ENCODE results near the gene SPNS2.

SPNS2 gene

DNA sequence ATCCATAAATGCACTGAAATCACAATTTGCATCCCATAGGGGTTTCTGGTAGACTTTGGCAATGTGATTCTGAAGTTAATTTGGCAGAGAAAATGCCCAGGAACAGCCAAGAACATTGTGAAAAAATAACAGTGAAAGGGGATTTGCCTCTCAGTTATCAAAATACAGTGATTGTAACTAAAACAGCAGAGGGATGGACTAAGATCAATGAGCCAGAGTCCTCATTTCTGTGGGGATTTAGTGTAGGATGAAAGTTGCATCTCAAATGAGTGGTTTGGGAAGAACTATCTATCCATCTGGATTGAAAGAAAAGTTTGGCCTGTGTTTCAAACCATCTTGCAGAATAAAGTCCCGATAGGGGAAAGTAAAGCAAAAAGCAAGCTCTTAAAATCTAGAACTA is 28.5 kb downstream of the SPNS2 start:
- no peak for DNase-seq (ENCODE audit: extremely low spot score)
- CTCF ChIA-PET: no interaction called here
- TF ChIP-seq, protein P1, sequence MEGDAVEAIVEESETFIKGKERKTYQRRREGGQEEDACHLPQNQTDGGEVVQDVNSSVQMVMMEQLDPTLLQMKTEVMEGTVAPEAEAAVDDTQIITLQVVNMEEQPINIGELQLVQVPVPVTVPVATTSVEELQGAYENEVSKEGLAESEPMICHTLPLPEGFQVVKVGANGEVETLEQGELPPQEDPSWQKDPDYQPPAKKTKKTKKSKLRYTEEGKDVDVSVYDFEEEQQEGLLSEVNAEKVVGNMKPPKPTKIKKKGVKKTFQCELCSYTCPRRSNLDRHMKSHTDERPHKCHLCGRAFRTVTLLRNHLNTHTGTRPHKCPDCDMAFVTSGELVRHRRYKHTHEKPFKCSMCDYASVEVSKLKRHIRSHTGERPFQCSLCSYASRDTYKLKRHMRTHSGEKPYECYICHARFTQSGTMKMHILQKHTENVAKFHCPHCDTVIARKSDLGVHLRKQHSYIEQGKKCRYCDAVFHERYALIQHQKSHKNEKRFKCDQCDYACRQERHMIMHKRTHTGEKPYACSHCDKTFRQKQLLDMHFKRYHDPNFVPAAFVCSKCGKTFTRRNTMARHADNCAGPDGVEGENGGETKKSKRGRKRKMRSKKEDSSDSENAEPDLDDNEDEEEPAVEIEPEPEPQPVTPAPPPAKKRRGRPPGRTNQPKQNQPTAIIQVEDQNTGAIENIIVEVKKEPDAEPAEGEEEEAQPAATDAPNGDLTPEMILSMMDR (IDR thresholded peaks at IDR 0.05; ENCODE audit: control extremely low read depth, extremely low read depth, low read depth, missing control alignments): no peak
- POLR2A ChIA-PET: no interaction called here

DNA sequence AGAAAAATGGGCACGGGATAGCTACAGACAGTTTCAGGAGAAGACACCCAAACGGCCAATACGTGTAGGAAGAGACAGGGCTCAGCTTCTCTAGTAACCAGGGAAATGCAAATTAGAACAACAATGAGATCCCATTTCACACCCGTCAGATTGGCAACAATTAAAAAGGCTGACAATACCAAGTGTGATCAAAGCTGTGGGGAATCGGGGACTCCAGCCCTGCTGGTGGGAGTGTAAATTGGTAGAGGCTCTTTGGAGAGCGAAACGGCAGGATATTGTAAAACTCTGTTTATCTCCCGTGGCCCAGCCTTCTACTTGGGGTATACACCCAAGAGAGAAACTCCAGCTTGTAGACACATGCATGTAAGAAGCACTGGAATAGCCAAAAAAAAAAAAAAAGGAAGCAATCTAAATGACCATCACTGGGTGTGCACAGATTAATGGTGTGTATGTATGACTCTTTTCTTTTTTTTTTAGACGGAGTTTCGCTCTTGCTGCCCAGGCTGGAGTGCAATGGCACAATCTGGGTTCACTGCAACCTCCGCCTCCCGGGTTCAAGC is 29.0 kb downstream of the SPNS2 start:
- no peak for DNase-seq (ENCODE audit: extremely low spot score)
- ChIA-PET POLR2A (no interaction called here), CTCF (interaction anchor here (0.8 kb wide), 1 partner anchor 11 kb away, joined by 3 read pairs; no protein-coding TSS in a partner anchor)
- TF ChIP-seq, protein P1 (IDR thresholded peaks at IDR 0.05; ENCODE audit: control extremely low read depth, extremely low read depth, low read depth, missing control alignments): no peak

DNA sequence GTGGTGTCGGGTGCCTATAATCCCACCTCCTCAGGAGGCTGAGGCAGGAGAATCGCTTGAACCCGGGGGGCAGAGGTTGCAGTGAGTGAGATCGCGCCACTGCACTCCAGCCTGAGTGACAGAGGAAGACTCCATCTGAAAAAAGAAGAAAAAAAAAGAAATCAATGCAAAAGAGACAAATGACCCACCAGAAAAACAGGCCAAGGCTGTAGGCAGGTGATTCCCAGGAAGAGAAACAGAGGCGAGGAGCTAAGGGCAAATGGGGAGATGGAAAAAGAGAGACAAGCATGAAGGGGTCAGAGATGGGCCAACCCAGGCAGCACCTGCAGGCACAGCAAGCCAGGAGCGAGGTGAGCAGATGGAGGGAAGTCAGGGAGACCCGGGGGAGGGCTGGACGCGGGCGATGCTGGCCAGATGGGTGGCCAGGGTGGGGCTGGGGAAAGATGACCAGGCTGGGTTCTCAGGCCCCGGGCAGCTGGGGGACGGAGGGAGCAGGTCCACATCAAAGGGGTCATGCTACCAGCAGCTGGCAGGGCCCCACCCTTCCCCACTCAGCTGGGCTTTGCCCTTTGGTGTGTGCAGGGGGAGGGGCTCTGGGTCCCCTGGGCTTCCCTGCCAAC is 31.0 kb downstream of the SPNS2 start:
- DNase-seq (ENCODE audit: extremely low spot score): no peak
- TF ChIP-seq, protein P1 (IDR thresholded peaks at IDR 0.05; ENCODE audit: control extremely low read depth, extremely low read depth, low read depth, missing control alignments): no peak
- CTCF ChIA-PET: interaction anchor here (0.9 kb wide), 1 partner anchor 37 kb away, joined by 3 read pairs; no protein-coding TSS in a partner anchor
- POLR2A ChIA-PET: interaction anchor here (0.7 kb wide), 1 partner anchor 8 kb away, joined by 3 read pairs; no protein-coding TSS in a partner anchor

DNA sequence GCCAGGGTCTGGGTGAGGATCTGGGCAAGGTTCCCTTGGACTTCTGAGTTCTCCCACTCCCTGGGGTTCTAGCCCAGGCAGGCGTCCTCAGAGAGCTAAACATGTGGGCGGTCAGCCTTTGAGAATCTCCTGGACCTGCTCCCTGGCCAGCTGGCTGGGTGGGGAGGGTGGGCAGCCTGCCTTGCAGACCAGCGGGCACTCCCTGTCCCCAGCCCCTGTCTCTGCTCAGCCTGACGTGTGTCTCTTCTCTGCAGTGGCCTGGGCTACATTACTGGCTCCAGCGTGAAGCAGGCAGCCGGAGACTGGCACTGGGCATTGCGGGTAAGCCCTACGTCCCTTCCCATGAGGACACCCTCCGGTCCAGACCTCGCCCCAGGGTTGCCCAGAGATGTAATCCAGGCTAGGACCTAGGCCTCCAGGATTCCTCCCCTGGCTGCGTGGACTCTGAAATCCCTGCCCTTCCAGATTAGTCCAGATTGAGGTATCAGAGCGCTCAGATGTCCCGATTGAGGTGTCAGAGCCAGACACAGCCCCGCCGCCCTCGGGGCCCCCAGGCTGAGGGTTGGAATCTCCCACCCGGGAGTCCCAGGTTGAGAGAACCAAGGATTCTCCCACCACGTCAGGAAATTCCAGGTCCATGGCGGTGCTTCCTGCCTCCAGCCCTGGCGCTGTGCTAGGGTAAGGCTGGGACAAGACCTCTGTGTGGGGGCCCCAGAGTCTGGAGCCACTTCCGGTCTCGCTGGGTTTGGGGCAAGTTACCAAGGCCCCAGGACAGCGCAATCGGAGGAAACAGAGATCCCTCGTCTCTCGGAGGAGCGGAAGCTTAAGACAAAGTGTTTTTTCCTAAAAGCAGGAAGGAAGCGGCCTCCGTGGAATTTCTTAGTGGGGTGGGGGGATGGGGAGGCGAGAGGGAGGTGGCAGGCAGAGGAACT is 32.4 kb downstream of the SPNS2 start:
- POLR2A ChIA-PET: no interaction called here
- DNase-seq (ENCODE audit: extremely low spot score): no peak
- TF ChIP-seq, protein P1 (IDR thresholded peaks at IDR 0.05; ENCODE audit: control extremely low read depth, extremely low read depth, low read depth, missing control alignments): no peak
- CTCF ChIA-PET: no interaction called here

DNA sequence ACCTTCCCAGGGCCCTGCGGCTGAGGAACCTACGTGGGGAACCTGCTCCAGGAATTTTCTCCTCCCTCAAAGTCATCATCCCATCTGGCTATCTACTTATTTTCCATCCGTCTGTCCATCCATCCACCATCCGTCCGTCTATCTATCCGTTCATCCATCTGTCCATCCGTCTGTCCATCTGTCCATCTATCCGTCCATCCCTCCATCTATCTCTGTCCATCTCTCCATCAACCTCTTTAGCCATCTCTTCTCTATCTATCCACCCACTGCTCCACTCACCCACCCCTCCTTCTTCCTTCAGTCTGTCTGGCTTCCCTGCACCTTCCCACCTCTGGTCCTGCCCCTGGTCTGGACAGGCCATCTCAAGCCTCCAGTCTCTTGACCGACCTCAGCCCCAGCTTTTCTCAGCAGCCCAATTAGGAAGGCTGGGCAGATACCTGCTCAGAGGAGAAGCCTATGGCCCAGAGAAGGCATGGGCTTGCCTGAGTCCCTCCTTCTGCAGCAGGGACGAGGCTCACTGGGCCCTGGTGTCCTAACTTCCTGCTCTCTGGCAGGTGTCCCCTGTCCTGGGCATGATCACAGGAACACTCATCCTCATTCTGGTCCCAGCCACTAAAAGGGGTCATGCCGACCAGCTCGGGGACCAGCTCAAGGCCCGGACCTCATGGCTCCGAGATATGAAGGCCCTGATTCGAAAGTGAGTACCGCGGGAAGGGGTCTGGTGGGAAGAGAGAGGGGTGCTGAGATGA is 33.5 kb downstream of the SPNS2 start:
- no peak for DNase-seq (ENCODE audit: extremely low spot score)
- POLR2A ChIA-PET: no interaction called here
- TF ChIP-seq, protein P1 (IDR thresholded peaks at IDR 0.05; ENCODE audit: control extremely low read depth, extremely low read depth, low read depth, missing control alignments): no peak
- CTCF ChIA-PET: no interaction called here

All from GM10248 (cell line).